Effector memory CD8-positive, alpha-beta T cell (primary cell): ENCODE data around the gene HMGB1.

ENCODE experiments used
- ATAC-seq: fragments of 150-1000 bp; cut with Tn5 transposase; replicated peaks from 2 replicates; pipeline ENCODE4 v1.10.0; 2021; ENCODE audit warnings: mild to moderate bottlenecking, moderate library complexity
- DNase-seq, 3 experiments: peaks; one replicate each; pipeline ENCODE4 v3.0.0; 2021
- H3K27ac Mint-ChIP-seq, 2 donors: one replicate each; pipeline ENCODE4 v1.8.0; 2022; ENCODE audit warnings: mild to moderate bottlenecking in 2 of 2, mixed read lengths in 2 of 2, moderate library complexity in 2 of 2
- H3K27me3 Mint-ChIP-seq, 2 donors: one replicate each; pipeline ENCODE4 v1.8.0; 2022; ENCODE audit warnings: mixed read lengths in 2 of 2
- H3K36me3 Mint-ChIP-seq: one replicate; pipeline ENCODE4 v1.8.0; 2022; ENCODE audit warnings: mild to moderate bottlenecking, moderate library complexity, mixed read lengths; ENCODE audit not compliant: insufficient read depth
- H3K4me1 Mint-ChIP-seq, 2 donors: one replicate each; pipeline ENCODE4 v1.8.0; 2022; ENCODE audit warnings: low read depth in 2 of 2, mixed read lengths in 2 of 2
- H3K4me3 Mint-ChIP-seq, 2 donors: one replicate each; pipeline ENCODE4 v1.8.0; 2022; ENCODE audit warnings: mild to moderate bottlenecking in 2 of 2, mixed read lengths in 2 of 2, moderate library complexity in 2 of 2
- H3K9me3 Mint-ChIP-seq, 2 donors: one replicate each; pipeline ENCODE4 v1.8.0; 2022; ENCODE audit warnings: mixed read lengths in 2 of 2
- total RNA-seq, 9 experiments: gene quantifications; one replicate each; lab custom pipeline; 2026; lab: John Stamatoyannopoulos, UW

HMGB1 gene
- total RNA-seq = 222 to 448 (median 322) reads per million in 9 experiments

- Mint-ChIP-seq H3K4me3 (peak within 1 kb of the TSS; percentile 90 to 95), H3K9me3 (no peaks in the 10 kb centered on the region), H3K4me1 (peaks cover 22 to 28% of the 10 kb centered on the region in 2 donors), H3K36me3 (peaks cover 47% of the 10 kb centered on the region), H3K27me3 (no peaks in the 10 kb centered on the region), H3K27ac (peak within 1 kb of the TSS; percentile 98)
- DNase-seq (peak; percentile 94 to 96 (median 95)), ATAC-seq (peak; percentile 80)
These were observed at the start of gene HMGB1 for GRCh38 chr13:30465593-30466357. TSS of gene HMGB1 (minus strand) at chr13:30465936. CDS start at chr13:30463680, 2,256 bp downstream.

GRCh38 chr13:30510811-30511371 is 45.2 kb upstream of the HMGB1 start:
- Mint-ChIP-seq H3K27me3 (no peaks in the 10 kb centered on the region), H3K4me1 (no peaks in the 10 kb centered on the region), H3K27ac (no peak overlapping the region), H3K4me3 (no peak overlapping the region), H3K9me3 (no peaks in the 10 kb centered on the region), H3K36me3 (no peaks in the 10 kb centered on the region)
- no peak for DNase-seq
- no peak for ATAC-seq

GRCh38 chr13:30510091-30510490 is 44.4 kb upstream of the HMGB1 start:
- DNase-seq = no peak
- no peaks in the 10 kb centered on the region for H3K4me1 Mint-ChIP-seq
- no peak overlapping the region for H3K27ac Mint-ChIP-seq
- no peaks in the 10 kb centered on the region for H3K36me3 Mint-ChIP-seq
- no peaks in the 10 kb centered on the region for H3K9me3 Mint-ChIP-seq
- no peak for ATAC-seq
- no peaks in the 10 kb centered on the region for H3K27me3 Mint-ChIP-seq
- H3K4me3 Mint-ChIP-seq = no peak overlapping the region

- no peak for DNase-seq
- Mint-ChIP-seq H3K36me3 (no peaks in the 10 kb centered on the region), H3K27me3 (no peaks in the 10 kb centered on the region), H3K4me3 (no peak overlapping the region), H3K27ac (no peak overlapping the region), H3K9me3 (no peaks in the 10 kb centered on the region), H3K4me1 (peaks cover 0 to under 1% of the 10 kb centered on the region in 2 donors)
- ATAC-seq = no peak
These were observed 43.7 kb upstream of the HMGB1 start for GRCh38 chr13:30509254-30510050.

GRCh38 chr13:30504081-30504480 is 38.3 kb upstream of the HMGB1 start:
- no peaks in the 10 kb centered on the region for H3K36me3 Mint-ChIP-seq
- peaks cover 0 to 3% of the 10 kb centered on the region in 2 donors for H3K4me1 Mint-ChIP-seq
- no peak overlapping the region for H3K4me3 Mint-ChIP-seq
- ATAC-seq = no peak
- H3K27ac Mint-ChIP-seq = no peak overlapping the region
- DNase-seq = no peak
- no peaks in the 10 kb centered on the region for H3K27me3 Mint-ChIP-seq
- H3K9me3 Mint-ChIP-seq = no peaks in the 10 kb centered on the region

DNA sequence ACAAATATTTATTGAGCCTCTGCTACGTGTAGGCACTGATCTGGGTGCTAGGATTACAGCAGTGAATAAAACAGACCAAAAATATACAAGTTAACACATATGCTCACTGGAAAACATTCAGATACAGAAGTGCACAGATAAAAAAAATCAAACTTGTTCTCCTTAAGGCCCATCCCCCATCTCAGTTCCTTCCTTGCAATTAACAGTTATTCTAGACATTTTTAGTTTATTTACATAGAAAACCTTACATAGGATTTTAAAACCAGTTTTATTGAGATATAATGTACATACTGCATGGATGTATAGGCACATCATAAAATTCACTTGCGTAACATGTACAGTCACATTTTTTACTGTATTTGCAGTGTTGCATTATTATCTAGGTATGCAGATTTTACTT is 36.5 kb upstream of the HMGB1 start:
- Mint-ChIP-seq H3K27ac (no peak overlapping the region), H3K4me1 (peaks cover 0 to 3% of the 10 kb centered on the region in 2 donors), H3K27me3 (no peaks in the 10 kb centered on the region), H3K4me3 (no peak overlapping the region), H3K9me3 (no peaks in the 10 kb centered on the region), H3K36me3 (no peaks in the 10 kb centered on the region)
- no peak for ATAC-seq
- DNase-seq = no peak

GRCh38 chr13:30499338-30499737 is 33.6 kb upstream of the HMGB1 start:
- no peaks in the 10 kb centered on the region for H3K36me3 Mint-ChIP-seq
- H3K9me3 Mint-ChIP-seq = no peaks in the 10 kb centered on the region
- H3K4me3 Mint-ChIP-seq = no peak overlapping the region
- no peak overlapping the region for H3K27ac Mint-ChIP-seq
- DNase-seq (no peak), ATAC-seq (no peak)
- H3K4me1 Mint-ChIP-seq = peaks cover 0 to 2% of the 10 kb centered on the region in 2 donors
- no peaks in the 10 kb centered on the region for H3K27me3 Mint-ChIP-seq

GRCh38 chr13:30496147-30496546 is 30.4 kb upstream of the HMGB1 start:
- Mint-ChIP-seq H3K9me3 (no peaks in the 10 kb centered on the region), H3K36me3 (no peaks in the 10 kb centered on the region), H3K4me3 (no peak overlapping the region), H3K27me3 (no peaks in the 10 kb centered on the region), H3K4me1 (no peaks in the 10 kb centered on the region), H3K27ac (no peak overlapping the region)
- DNase-seq (no peak), ATAC-seq (no peak)

GRCh38 chr13:30495746-30496145 is 30.0 kb upstream of the HMGB1 start:
- DNase-seq = no peak
- ATAC-seq = no peak
- Mint-ChIP-seq H3K27ac (no peak overlapping the region), H3K27me3 (no peaks in the 10 kb centered on the region), H3K4me1 (no peaks in the 10 kb centered on the region), H3K9me3 (no peaks in the 10 kb centered on the region), H3K4me3 (no peak overlapping the region), H3K36me3 (no peaks in the 10 kb centered on the region)

- Mint-ChIP-seq H3K9me3 (no peaks in the 10 kb centered on the region), H3K36me3 (no peaks in the 10 kb centered on the region), H3K4me1 (no peaks in the 10 kb centered on the region), H3K27ac (no peak overlapping the region), H3K4me3 (no peak overlapping the region), H3K27me3 (no peaks in the 10 kb centered on the region)
- ATAC-seq (no peak), DNase-seq (no peak)
These were observed 28.1 kb upstream of the HMGB1 start for GRCh38 chr13:30493658-30494381.

GRCh38 chr13:30487075-30487470 is 21.3 kb upstream of the HMGB1 start:
- no peaks in the 10 kb centered on the region for H3K9me3 Mint-ChIP-seq
- peaks cover 7 to 21% of the 10 kb centered on the region in 2 donors for H3K27me3 Mint-ChIP-seq
- H3K4me3 Mint-ChIP-seq = no peak overlapping the region
- ATAC-seq = no peak
- H3K4me1 Mint-ChIP-seq = no peaks in the 10 kb centered on the region
- H3K36me3 Mint-ChIP-seq = peaks cover 3% of the 10 kb centered on the region
- H3K27ac Mint-ChIP-seq = no peak overlapping the region
- DNase-seq = no peak

GRCh38 chr13:30486230-30487074 is 20.7 kb upstream of the HMGB1 start:
- no peak for ATAC-seq
- peaks cover 7 to 21% of the 10 kb centered on the region in 2 donors for H3K27me3 Mint-ChIP-seq
- H3K27ac Mint-ChIP-seq = no peak overlapping the region
- H3K9me3 Mint-ChIP-seq = no peaks in the 10 kb centered on the region
- H3K36me3 Mint-ChIP-seq = peaks cover 3% of the 10 kb centered on the region
- H3K4me1 Mint-ChIP-seq = no peaks in the 10 kb centered on the region
- no peak overlapping the region for H3K4me3 Mint-ChIP-seq
- DNase-seq = no peak
